NCI-H2029 (cell line): ENCODE results near the gene CST9L.

ENCODE experiments used
- DNase-seq: peaks from one replicate; lab custom pipeline; 2025; lab: John Stamatoyannopoulos, UW

Gene CST9L

DNA sequence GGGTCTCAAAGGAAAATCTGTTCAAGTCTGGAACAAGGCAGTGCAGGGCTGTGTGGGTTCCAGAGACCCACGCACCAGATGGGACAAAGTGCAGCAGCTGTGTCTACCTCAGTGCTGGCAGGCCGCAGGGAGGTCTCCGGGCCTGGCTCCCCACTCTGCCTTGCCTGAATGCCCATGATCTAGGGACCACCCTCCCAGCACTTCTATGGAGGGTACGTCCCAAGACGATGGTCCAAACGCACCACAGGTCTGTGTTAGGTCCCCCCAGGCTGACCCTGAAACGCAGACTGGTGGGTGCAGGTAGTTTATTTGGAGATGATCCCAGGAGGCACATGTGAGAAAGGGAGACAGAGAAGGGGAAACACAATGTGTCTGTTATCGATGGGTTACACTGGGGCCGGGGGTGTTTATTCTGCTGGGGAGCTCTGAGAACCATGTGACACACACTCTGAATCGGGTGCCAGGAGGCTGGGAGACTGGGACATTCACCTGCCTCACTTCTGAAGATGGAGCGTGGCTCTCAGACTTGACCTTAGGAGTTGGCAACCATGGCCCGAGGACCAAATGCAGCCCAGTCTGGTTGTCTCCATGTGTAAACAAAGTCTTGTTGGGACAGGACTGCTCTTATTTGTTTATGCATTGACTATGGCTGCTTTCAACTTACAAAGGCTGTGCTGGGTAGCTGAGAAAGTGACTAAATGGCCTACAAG lies 21.7 kb downstream of the CST9L start:
- no peak for DNase-seq

DNA sequence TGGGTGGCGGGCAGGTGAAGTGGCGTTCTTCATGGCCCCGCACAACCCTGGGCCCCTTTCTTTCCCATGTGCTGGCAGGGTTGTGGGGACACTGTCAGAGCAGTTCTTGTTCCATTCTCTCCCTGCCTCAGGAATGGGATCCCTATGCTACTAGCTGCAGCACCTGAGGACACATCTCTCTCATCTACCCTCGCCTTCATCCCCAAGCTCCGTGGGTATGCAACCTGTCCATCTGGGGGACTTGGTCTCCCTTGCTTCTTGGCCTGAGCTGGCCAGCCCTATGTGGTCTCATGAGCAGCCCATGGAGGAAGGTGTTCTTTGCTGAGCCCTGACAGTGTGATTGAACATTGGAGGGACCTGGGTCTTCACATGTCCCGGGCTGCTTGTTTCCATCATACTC lies 24.2 kb downstream of the CST9L start:
- DNase-seq, result no peak

DNA sequence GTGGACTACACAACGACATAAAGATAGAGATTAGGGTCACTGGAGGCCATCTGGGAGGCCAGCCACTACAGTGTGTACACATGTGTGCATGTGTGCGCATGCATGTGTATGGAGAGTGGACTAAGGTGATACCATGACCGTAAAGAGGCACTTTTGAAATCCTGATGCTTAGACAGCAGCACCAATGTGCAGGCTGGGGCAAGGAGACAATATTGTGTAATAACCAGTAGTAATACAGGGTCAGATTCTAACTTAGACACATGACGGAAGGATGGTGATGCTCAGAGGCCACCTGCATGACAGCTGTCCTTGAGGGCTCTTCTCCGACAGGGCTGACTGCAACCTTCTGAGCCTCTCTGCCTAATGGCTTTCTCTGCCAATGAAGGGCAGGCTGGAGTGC lies 25.5 kb downstream of the CST9L start:
- no peak for DNase-seq

DNA sequence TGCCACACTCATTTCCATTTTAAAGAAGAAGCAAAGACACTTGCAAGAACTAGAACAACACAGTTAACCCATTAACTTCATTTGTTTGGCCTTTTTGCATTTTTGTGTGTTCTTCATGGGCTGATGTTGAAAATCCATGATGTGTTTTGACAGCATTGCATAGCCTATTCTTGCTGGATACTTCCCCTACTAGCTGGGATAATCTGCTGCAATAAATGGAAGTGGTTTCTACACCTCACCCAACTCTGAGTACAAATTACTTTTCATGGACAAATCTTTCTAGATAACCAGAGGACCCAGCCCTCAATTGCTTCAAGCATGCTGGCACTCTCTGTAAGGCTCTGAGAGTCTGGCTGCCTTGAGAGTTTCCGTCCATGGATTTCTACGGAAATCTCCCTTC lies 26.5 kb downstream of the CST9L start:
- no peak for DNase-seq

DNA sequence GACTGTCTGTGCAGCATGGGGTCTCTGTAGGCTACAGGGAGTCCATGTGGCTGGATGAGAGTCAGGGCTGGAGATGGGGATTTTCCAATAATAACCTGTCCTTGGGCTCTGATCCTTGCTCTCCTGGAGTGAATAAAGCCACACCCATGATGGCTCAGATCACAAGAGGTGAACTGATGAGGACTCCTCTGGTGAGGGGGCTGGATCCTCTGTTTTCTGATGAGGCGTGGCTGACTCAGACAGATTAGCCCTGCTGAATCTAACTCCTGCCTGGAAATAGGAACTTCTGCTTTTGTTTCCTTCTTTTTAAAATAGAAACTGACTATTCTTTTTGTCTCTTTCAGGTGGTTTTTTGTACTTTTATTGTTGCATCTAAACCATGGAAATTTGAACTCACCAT lies 27.0 kb downstream of the CST9L start:
- DNase-seq, result no peak

DNA sequence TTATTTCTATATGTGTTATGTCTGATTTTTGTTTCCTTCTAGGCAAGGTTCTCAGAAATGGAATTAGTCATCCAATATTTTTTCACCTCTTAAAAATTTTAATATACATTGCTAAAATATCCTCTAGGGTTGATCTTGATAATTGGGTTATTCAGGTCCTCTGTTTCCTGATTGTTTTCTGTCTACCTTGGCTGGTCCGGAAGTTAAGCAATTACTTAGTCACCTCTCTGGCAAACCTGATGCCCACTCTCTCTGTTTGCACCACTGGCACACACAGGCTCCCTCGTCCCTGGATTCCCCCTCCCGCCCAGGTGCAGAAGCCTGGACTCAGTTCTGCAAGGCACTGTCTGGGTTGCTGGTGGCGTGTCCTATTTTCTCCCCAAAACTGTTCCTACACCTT lies 27.7 kb downstream of the CST9L start:
- DNase-seq, result no peak

DNA sequence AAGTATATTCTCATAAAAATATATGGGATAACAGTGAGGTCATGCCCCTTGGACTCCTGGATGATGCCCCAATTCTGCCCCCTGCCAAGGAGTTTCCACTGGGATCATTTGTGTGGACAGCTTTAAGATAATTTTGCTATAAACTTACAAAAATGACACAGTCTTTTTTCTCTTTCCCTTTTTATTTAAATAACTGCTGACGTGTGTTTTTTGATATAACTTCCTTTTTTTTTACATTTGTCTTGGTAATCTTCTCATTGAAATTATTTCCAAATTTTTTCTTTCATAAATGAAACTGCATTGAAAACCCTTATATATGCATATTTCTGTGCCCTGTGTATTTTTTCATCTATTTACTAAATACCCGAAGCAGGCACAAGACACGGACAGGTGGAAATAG lies 31.3 kb downstream of the CST9L start:
- no peak for DNase-seq

DNA sequence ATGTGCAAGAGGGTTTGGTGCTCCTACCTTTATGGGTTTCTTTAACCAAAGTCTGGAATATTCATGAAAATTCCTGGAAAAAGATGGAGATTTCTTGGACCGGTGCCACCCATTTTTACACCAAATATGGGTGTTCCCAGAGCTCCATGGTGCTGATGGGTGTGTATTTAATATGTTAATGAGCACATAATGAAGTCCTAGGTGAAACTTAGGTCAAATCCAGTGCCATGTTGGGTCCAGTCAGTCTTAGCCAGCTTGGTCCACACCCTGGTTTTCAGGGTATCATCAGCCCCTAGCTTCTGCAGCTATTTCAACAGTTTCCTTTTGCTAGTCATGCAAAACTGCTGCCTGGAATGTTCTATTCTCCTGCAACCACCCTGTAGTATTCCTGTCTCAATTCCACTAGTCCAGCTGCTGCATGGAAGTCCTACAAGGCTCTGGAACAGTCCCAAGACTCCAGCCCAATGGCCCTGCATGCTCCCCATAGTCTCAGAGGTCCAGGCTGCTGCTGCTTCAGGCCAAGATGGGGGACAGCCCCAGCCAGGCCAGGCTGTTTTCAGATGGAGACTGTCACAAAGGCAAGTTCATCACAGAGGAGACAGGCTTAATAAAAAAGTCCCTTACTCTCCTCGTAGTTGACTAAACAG lies 31.8 kb downstream of the CST9L start:
- no peak for DNase-seq

DNA sequence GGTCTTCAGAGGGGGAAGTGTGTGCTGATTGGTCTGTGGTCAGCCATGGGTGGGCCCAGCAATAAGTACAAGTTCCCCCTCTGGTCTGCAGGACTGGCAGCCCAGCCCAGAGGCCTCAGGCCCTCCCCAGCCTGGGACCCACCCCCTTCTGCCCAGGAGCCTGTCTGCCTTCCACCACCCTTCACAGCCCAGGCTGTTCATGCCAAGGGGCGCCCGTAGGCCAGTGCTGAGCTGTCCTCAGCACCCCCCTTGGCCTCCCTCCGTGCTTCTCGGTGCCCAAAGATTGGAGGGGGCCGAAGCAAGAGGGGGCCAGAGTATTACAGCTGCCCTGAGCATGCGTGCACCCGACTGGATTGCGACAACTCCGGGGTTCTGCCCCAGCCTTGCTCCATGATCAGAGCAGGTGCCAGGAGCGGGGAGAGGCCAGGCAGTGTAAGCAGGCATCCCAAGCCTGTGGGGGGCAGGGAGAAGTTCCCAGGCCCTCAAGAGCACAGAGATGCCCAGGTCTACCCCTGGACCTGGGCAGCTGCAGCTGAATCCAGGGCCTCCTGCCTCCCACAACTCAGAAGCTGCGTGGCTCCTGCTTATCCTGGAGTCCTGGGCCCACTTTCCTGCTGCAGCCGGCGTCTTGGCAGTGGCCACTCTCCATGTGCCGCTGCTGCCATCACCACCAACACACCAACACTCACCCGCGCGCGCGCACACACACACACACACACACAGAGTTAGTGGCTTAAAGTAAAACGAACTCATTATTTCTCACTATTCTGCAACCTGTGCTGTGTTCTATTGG lies 33.3 kb downstream of the CST9L start:
- no peak for DNase-seq

DNA sequence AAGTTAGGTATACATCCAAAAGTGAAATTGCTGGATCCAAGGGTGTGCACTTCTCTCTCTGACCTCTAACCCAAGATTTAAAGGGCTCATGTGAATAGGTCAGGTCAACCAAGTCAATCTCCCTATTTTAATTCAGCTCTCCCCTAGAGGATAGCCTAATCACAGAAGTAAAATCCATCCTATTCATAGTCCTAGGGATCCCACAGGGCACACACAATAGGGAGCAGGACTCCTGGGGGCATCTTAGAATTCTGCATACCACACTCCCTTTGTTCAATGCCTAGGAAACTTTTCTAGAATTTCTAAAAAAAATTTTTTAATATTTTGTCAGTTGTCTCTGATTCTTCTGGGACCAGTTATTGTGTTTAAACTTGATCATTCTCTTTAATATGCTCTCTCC lies 35.1 kb downstream of the CST9L start:
- DNase-seq, result no peak

DNA sequence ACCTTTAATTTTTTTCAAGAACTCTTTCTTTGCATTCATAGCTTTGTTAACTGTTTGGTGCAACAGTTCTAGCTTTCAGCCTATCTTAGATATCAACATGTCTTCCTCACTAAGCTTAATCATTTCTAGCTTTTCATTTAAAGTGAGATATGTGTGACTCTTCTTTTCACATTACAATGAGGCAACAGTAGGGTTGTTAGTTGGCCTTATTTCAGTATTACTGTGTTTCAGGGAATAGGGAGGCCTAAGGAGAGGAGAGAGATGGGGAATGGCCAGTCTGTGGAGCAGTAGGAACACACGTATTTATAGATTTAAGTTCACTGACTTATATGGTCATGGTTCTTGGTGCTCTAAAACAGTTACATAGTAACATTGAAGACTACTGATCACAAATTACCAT lies 35.8 kb downstream of the CST9L start:
- DNase-seq, result no peak

DNA sequence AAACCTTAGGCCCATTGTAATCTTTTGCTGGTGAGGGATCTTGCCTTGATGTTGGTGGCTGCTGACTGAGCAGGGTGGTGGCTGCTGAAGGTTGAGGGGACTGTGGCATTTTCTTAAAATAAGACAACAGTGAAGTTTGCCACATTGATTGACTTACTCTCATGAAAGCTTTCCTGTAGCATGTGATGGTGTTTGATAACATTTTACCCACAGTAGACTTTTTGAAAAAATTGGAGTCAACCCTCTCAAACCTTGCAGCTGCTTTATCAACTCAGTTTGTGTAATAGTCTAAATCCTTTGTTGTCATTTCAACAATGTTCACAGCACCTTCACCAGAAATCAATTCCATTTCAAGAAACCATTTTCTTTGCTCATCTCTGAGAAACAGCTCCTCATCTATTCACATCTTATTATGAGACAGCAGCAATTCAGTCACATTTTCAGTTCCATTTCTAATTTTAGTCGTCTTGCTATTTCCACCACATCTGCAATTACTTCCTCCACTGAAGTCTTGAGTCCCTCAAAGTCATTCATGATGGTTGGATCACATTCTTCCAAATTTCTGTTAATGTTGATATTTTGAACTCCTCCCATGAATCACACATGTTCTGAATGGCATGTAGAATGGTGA lies 37.2 kb downstream of the CST9L start:
- DNase-seq, result no peak

DNA sequence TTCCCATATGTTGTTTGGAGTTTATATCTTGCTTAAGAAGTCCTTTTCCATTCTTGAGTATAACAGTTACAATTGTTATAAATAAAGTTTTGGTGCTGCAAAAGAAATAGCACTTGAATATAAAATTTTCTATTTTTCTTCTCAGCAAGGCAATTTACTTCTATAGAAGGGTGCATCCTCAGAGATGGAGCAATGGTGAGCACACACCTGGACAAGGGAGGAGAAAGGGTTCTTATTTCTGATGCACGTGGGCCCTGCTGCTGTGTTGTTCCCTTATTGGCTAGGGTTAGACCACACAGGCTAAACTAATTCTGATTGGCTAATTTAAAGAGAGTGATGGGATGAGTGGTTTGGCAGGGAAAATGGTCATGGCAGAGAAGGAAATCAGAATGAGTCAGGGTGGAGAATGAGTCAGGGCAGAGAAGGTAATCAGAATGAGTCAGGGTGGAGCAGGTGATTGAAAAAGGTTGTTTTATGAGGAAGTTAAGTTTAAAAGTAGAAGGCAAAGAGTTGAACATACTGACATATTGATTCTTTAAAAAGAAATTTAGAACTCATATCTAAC lies 39.3 kb downstream of the CST9L start:
- DNase-seq, result no peak

DNA sequence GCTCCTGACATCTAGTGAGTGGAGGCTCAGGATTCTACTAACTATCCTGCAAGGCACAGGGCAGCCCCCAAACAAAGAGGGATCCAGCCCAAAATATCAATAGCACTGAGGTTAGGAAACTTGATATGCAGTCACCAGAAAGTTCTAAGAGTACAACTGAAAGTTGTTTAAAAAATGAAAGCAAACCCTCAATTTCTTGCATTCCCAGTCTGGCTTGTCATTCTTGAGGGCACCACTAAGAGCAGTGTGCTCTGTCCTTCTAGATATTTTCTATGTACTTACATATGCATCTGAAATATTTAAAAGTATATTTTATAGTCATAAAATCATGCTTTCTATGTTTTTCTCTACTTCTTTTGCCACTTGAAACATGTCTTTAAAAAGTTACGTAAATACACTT lies 41.4 kb downstream of the CST9L start:
- DNase-seq, result no peak

DNA sequence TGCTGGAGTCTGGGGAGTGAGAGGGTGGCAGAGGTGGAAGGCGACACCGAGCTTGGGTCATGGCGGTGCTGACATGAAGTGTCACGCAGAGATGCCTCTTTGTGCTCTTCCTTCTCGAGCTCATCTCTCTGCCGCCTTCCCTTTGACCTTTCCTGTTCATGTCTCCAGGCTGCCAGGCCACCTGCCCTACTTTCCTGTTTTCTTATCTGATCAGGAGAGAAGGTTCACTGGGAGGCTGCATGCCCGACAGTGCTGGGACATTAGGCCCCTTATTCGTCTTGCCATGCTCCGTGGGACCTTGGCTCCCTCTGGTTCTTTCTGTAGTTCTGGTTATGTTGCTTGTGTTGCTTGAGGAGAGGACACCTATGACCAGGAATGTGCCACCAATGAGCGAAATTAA lies 44.1 kb downstream of the CST9L start:
- no peak for DNase-seq

DNA sequence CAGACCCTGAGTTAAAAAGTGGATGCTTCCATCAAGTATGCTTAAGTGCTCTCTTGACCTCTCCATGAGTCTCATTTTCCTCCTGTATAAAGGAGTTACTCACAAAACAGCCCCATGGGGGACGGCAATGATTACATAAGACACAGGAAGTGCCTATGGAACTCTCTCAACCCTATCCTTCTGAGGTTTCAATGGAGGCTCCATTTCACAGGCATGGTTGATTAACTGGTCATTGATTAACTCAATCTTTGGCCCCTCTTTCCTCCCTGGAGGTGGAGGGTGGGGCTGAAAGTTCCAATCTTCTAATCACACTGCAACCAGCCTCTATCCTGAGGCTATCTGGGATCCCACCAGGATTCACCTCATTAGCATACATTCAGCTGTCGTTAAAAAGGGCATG lies 48.1 kb downstream of the CST9L start:
- no peak for DNase-seq

DNA sequence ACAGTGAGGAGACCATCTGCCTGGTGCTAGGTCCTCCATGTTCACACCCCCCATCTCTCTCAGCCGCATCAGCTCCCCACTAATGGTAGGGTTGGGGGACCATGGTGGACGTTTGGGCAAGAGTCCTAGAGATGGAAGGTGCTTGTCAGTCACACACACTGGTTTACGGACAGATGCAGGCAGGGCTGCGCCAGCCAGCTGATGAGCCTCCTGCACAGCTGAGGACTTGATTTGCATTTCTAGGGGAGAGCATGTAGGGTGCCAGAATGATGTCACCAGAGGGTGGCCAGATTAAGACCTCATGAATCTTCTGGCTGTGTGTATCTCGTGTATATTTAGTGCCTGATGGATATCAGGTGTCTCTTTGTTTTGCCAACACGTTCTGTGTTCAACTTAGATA lies 48.7 kb downstream of the CST9L start:
- DNase-seq, result no peak

DNA sequence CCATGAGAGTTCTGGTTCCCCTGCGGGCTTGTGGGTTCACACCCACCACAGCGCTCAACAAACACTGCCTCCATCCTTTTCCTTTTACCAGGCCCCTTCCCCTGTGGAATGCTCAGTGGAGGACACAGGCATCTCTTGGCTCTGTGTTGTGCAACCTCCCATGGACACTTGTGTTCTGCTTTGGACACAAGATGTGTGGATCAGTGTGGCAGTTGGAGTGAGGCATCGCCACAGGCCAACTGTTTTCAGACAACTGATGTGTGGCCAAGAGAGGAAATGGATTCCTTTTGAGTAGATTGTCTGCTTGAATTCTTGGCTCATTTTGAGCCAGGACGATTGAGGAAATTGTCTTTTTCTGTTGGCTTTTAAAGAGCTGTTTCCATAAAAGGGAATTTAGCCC lies 50.6 kb downstream of the CST9L start:
- no peak for DNase-seq

DNA sequence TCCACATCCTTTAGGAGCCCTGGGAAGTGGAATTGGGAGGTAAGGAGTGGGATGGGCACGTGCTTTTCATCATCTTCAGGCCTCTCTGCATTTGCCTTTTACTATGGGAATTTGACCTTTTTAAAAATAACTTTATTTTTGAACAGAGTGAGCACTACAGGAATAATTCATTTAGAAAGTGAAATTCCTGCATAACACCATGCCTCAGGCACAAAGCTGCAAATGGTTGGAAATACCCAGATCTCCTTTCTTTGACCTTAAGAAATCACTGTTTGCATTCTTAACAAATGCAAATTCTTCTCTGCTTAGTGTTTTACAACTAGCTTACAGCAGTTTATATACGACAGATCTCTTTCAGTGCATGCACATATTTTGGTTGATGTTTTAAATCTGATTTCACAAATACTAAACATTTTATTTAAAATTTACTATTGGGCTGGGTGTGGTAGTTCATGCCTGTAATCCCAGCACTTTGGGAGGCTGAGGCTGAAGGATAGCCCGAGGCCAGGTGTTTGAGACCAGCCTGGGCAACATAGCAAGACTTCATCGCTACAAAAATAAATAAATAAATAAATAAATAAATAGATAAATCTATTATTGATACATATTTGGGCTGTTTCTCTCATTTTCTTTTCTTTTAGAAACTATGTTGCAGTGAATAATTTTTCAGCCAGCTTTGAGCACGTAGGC lies 52.9 kb downstream of the CST9L start:
- no peak for DNase-seq

DNA sequence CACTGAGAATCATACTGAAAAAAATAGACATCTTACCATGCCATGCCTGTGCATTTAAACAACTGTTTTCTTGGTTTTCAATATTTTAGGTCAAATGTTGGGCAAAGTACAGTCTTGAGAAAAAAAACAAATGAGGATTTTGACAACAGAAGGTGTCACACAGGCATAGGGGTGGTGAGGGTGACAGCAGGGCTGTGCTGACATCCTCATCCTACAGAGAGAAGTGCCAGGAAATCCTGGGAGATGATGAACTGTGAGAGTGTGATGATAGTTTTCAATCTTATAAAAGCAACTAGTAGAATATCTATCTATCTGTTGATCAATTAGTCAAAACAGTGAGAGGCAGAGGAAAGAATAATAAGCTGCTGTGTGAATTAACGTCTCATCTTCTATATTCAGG lies 53.4 kb downstream of the CST9L start:
- DNase-seq, result no peak
